Cardiac muscle cell (in vitro differentiated cells and primary cell): Measurements from ENCODE around the gene CREB3L4. TPM values are rescaled to one million over a fixed set of nuclear protein-coding genes. Genes with fewer than 3 reads are reported as not detected.

Source experiments
- DNase-seq, 2 donors: peaks; one replicate each; pipeline versions ENCODE4 v3.0.0 to v3.0.0-alpha.2; 2010 to 2017; ENCODE audit warnings: low read depth in 1 of 2, low spot score in 1 of 2
- H3K27ac ChIP-seq: fragments of 200-600 bp; sonication (generic); 2 replicates; pipeline ENCODE4 v1.5.1; 2016
- H3K27me3 ChIP-seq: fragments of 200-600 bp; sonication (generic); 2 replicates; pipeline ENCODE4 v1.6.0; 2016; ENCODE audit warnings: control low read depth
- H3K36me3 ChIP-seq: fragments of 200-600 bp; sonication (generic); 2 replicates; pipeline ENCODE4 v1.5.1; 2016; ENCODE audit warnings: control low read depth
- H3K4me1 ChIP-seq: fragments of 200-600 bp; sonication (generic); 2 replicates; pipeline ENCODE4 v1.8.1; 2017; ENCODE audit warnings: low read depth, mild to moderate bottlenecking, mixed run types
- H3K4me3 ChIP-seq: fragments of 200-600 bp; sonication (generic); 2 replicates; pipeline ENCODE4 v1.5.1; 2016; ENCODE audit warnings: mild to moderate bottlenecking
- H3K9me3 ChIP-seq: fragments of 200-600 bp; sonication (generic); 2 replicates; pipeline ENCODE4 v1.5.1; 2017; ENCODE audit warnings: low read depth, mild to moderate bottlenecking, control low read depth
- CTCF ChIP-seq: IDR thresholded peaks from 2 replicates; pipeline ENCODE4 v1.5.1; 2012; ENCODE audit warnings: low read depth, mild to moderate bottlenecking, low read length
- polyA plus RNA-seq: library from polyadenylated mRNA; unstranded; fragments of >200 nt; fragmentation: Nextera tagmentation; extraction: Ambion mirVana; gene quantifications from 2 replicates; pipeline ENCODE4 v1.2.1, GENCODE V29; 2016
- total RNA-seq: library from RNA; depleted of rRNA; stranded (reverse); fragments of >200 nt; gene quantifications from 2 replicates; pipeline ENCODE4 v1.2.3, GENCODE V29; 2016

Gene CREB3L4
- total and polyA plus RNA-seq, 2 experiments from 2014 or later, result 25.3 to 49.5 TPM

- no peaks in the 10 kb centered on the region for H3K9me3 ChIP-seq
- H3K4me1 ChIP-seq, result no peaks in the 10 kb centered on the region
- H3K27ac ChIP-seq, result no peak overlapping the region
- DNase-seq, result no peak
- no peaks in the 10 kb centered on the region for H3K27me3 ChIP-seq
- no peak overlapping the region for H3K4me3 ChIP-seq
- TF ChIP-seq CTCF, result no peak
- peaks cover 43% of the 10 kb centered on the region for H3K36me3 ChIP-seq
Measured at GRCh38 chr1:153934746-153935145, 33.0 kb upstream of the CREB3L4 start.

GRCh38 chr1:153936011-153936802, 31.5 kb upstream of the CREB3L4 start:
- Histone ChIP-seq H3K27me3 (no peaks in the 10 kb centered on the region), H3K36me3 (peaks cover 43% of the 10 kb centered on the region), H3K4me1 (no peaks in the 10 kb centered on the region), H3K4me3 (no peak overlapping the region), H3K9me3 (no peaks in the 10 kb centered on the region), H3K27ac (no peak overlapping the region)
- no peak for TF ChIP-seq CTCF
- DNase-seq, result no peak

- Histone ChIP-seq H3K36me3 (peaks cover 45% of the 10 kb centered on the region), H3K27ac (no peak overlapping the region), H3K9me3 (no peaks in the 10 kb centered on the region), H3K4me1 (no peaks in the 10 kb centered on the region), H3K27me3 (no peaks in the 10 kb centered on the region), H3K4me3 (no peak overlapping the region)
- TF ChIP-seq CTCF, result no peak
- DNase-seq, result no peak
Measured at GRCh38 chr1:153937331-153937730, 30.4 kb upstream of the CREB3L4 start.

GRCh38 chr1:153938996-153939395, 28.7 kb upstream of the CREB3L4 start:
- Histone ChIP-seq H3K9me3 (no peaks in the 10 kb centered on the region), H3K27ac (no peak overlapping the region), H3K27me3 (no peaks in the 10 kb centered on the region), H3K4me3 (no peak overlapping the region), H3K4me1 (no peaks in the 10 kb centered on the region), H3K36me3 (peaks cover 44% of the 10 kb centered on the region)
- no peak for DNase-seq
- TF ChIP-seq CTCF, result no peak

GRCh38 chr1:153939476-153939875, 28.2 kb upstream of the CREB3L4 start:
- no peaks in the 10 kb centered on the region for H3K9me3 ChIP-seq
- H3K4me1 ChIP-seq, result no peaks in the 10 kb centered on the region
- H3K27ac ChIP-seq, result no peak overlapping the region
- peaks cover 40% of the 10 kb centered on the region for H3K36me3 ChIP-seq
- H3K27me3 ChIP-seq, result no peaks in the 10 kb centered on the region
- no peak overlapping the region for H3K4me3 ChIP-seq
- DNase-seq, result no peak
- no peak for TF ChIP-seq CTCF
